GM18858 (cell line): ENCODE measurements around the gene ACTRT3.

Source experiments
- ATAC-seq: cut with Tn5 transposase; IDR thresholded peaks from one replicate; pipeline ENCODE4 v1.9.1; 2021; ENCODE audit not compliant: unreplicated experiment

ACTRT3 gene

GRCh38 chr3:169769287-169770181 is at the start of gene ACTRT3:
Gene ACTRT3 (minus strand): TSS chr3:169769561. CDS start chr3:169769520, 41 bp downstream.
- ATAC-seq: peak; percentile 20

GRCh38 chr3:169818316-169818715 is 49.0 kb upstream of the ACTRT3 start:
- no peak for ATAC-seq

DNA sequence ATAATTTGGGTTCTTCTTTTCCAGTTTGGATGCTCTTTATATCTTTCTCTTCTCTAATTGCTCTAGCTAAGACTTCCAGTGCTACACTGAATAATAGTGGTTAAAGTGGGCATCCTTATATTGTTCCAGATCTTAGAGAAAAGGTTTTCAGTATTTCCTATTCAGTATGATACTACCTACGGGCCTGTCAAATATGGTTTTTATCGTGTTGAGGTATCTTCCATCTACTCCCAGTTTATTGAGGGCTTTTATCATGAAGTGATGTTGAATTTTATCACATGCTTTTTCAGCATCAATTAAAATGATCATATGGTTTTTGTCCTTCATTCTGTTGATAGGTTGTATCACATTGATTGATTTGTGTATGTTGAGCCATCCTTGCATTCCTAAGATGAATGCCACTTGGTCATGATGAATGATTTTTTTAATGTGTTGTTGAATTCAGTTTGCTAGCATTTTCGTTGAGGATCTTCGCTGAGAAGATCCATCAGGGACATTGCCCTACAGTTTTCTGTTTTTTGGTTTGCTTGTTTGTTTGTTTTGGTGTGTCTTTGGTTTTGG is 46.3 kb upstream of the ACTRT3 start:
- no peak for ATAC-seq

DNA sequence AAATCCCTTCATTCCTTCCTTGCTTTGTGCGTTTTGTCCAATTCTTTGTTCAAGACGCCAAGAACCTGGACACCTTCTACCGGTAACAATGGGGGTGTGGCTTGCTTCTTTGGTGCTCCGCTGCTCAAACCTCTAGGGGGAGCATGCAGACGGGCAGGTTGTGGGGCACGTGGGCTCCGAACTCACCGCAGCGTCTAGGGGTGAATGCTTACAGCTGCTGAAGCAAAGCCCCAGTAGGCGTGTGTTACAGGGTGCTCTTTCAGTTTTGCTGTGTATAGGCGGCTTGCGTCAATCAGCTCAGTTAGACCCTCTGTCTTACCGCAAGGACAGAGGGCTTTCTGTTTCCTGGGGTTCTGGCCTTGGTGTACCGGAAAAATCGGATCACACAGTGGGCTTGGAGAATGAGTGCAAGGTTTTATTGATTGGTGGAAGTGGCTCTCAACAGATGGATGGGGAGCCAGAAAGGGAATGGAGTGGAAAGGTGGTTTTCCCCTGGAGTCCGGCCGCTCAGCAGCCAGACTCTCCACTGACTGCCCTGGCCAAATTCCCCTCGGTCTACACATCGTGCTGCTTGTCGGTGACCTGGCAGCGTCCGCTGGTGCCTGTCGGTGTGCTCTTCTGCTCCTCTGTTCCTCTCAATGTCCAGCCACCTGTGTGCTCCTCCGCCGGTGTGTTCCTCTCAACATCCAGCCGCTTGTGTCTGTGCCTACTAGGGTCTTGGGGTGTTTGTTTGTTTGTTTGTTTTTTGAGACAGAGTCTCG is 44.6 kb upstream of the ACTRT3 start:
- peak; percentile 85 for ATAC-seq

DNA sequence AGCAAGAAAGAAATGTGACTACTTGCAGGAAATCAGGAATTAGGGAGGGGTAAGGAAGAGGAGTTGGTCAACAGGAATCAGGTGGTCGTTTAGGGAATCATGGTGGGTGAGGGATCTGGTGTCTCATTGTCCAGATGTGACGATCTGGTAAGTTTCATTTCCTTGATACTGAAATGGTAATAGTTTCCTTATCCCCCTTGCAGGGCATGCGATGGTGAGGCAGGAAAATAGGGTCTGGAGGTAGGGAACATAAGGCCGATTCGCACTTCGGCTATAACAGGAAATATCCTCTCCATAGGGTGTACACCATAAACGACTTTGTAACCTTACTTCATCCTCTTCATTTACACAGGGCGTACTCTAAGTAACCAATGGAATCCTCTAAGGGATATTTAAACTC is 43.9 kb upstream of the ACTRT3 start:
- ATAC-seq: no peak

- ATAC-seq: peak; percentile 49
These were observed 43.2 kb upstream of the ACTRT3 start, which contains the start of the genes LRRC34 and LRRIQ4 for GRCh38 chr3:169812332-169813235. Gene LRRC34 (minus strand): TSS chr3:169812904. CDS start chr3:169812548, 356 bp downstream. Gene LRRIQ4 (plus strand): TSS chr3:169812870. CDS start chr3:169821922, 9,052 bp downstream.

DNA sequence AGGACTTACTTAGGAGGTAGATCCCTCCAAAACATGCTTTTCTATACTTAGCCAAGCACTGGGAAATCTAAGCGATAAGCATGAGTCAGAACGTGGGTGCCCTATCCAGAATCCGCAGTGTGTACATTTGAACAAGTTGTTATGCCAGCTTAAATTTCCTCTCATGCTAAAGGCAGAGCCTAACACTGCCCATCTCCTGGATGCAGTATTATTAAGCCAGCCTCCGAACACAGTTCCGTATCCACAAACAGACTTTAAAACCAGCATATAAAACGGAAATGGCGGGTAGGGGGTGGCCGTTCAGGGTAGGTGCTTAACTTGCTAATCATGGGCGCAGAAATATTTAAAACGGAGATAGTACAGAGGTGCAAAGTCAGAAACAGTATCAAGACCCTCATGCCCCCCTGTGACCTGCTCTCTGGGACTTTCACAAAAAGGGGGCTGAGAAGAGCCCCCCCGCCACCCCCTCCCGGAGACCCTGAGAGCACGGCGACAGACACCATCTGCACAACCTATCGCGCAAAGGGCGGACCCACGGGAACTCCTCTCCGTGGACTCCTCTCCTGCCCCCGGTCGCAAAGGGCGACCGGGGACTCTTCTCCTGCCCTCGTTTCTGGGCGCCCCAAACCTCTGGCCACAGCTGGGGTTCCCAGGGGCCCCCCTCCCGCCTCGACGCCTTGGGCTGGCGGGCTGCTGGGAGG is 42.4 kb upstream of the ACTRT3 start:
- ATAC-seq: no peak

- ATAC-seq: no peak
These were observed 40.0 kb upstream of the ACTRT3 start for GRCh38 chr3:169809230-169809795.

GRCh38 chr3:169804681-169805080 is 35.3 kb upstream of the ACTRT3 start:
- ATAC-seq: no peak

DNA sequence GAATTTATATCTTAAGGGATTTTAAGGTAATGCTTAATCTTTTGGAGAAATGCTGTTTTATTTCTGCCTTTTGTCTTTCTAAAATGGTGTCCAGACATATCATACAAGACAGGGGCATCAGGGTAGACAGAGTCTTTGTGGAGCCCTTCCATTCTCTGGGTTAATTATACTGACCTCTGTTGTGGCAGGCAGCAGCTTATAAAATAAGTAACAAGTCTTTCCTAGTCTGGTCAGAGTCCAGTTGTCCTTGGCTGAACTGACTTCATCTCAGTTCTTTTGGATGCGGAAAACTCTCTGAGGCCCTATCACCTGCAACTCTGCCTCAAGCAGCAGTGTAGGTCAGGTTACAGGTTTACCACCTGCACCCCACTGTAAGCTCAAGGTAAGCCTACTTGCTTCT is 23.0 kb upstream of the ACTRT3 start:
- ATAC-seq: no peak

DNA sequence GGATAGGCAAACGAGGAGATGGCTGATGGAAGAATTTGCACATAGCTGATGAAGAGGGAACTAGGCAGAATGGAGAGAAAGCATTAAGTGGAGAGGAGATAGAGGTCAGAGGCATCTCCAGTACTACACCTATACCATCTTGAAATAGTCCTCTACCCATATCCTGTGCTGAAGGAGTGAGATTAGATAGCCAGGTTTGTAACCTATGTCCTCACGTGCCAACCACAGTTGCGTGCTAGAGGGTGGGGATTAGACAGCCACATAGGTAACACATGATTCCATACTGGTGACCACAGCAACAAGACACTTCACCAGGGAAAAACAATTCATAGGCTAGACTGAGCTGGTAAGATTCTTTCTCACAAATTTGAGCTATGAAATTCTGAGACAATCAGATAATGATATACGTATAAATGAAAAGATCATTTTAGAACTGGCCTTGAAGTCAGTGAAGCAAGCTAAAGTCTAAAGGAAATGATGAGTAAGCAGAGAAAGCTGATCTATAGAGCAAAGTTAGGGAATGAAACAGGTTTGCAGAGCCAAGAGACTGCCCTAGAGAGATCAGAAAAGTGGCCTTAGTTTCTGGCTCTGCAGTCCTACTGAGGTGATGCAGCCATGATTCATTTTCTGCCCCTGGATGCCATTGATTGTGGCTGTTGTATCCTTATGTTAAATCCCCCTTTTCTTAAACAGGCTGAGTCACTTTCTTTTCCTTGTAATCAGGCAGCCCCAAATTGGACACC is 21.5 kb upstream of the ACTRT3 start:
- ATAC-seq: no peak

- ATAC-seq: no peak
These were observed 20.9 kb upstream of the ACTRT3 start for GRCh38 chr3:169790219-169790618.

DNA sequence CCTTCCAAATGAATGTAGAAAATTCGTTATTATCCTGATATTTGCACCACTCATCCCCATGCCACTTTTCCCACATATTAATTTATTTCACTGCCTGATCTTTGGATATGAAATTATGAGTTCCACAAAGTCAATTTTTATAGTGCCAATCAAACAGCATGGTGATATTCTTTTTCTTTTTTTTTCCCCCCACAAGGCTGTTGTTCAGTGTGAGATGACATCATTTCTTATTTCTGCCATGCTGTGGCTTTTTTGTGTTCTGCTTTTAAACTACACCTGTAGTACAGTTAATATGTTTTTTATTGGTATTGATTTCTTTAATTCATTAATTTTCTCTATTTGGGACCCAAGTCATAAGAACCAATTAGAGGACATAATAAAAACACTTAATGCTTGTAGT is 18.4 kb upstream of the ACTRT3 start:
- ATAC-seq: no peak

DNA sequence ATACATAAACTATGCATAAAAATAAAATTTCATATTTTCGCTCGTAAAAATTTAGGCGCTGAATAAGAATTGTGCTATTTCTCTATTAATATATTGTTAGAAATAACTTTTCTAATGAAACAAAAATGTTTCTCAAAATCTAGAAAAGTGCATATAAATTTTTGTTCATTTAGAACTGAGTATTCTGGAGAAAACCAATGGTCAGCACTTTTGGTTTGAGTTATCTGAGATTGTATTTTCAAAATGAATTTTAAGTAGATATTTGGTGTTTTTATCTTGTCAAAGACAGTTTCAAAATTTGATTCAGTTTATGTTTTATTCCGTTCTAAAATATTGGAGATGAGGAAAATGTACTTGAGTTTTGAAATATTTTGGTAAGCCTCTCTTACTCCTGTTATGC is 17.8 kb upstream of the ACTRT3 start:
- ATAC-seq: no peak

DNA sequence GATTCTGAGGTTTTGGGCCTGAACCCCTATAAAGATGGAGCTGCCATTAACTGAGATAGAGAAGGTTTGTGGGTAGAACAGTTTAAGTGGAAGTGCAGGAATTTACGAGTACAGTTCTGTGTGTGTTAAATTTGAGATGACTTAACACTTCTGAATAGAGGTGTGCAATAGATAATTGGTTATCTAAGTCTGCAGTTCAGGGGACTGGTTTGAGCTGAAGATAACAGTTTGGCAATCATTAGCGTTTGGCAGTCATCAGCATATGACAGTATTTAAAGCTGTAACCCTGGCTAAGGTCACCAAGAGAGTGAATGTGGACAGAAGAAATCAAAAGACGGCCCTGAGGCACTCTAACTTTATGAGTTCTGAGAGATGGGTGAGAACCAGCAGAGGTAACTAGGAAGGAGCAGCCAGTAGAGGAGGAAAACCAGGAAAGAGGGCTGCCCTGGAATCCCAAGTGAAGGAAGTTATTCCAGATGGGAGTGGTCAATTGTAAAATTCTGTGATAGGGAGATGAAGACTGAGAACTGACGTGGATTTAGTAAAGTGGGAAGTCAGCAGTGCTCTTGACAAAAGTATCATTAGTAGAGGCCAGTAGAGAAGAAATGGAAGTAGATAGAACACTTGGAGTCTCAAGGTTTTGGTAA is 12.0 kb upstream of the ACTRT3 start:
- ATAC-seq: no peak

DNA sequence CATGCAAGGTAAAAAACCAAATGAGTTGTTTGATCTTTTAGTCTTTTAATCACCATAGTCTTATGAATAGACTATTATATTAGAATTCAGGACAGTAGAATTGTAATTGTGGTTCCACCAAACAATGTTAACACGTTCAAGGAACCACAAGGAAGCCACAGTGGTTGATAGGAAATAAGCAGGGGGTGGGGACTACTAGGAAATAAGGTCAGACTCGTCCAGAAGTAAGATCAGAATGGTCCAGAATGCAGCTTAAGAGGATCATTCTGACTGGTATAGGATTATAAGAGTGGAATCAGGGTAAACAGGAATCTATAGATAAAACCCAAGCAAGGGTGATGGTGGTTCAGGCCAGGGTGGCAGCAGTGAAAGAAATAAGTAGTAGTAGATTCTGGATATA is 11.4 kb upstream of the ACTRT3 start:
- ATAC-seq: no peak

GRCh38 chr3:169777822-169778221 is 8.5 kb upstream of the ACTRT3 start:
- no peak for ATAC-seq

- no peak for ATAC-seq
These were observed 4.8 kb upstream of the ACTRT3 start for GRCh38 chr3:169774186-169774585.
